AG04450 (cell line): ENCODE data around the gene TXNRD2. TPM values are rescaled to one million over a fixed set of nuclear protein-coding genes. Genes with fewer than 3 reads are reported as not detected.

Experiments used
- CTCF ChIA-PET: fragments of 300-600, 350-600 bp; formaldehyde crosslinking; extraction: SDS; loops from one replicate; lab custom pipeline; 2022; ENCODE audit warnings: antibody characterized with exemption, inconsistent platforms; lab: Charles Lee
- POLR2A ChIA-PET: fragments of 350-600 bp; formaldehyde crosslinking; extraction: SDS; loops from one replicate; lab custom pipeline; 2021; ENCODE audit warnings: antibody characterized with exemption, inconsistent platforms; lab: Yijun Ruan, JAX
- DNase-seq: peaks from one replicate; pipeline ENCODE4 v3.0.0-alpha.2; 2011; ENCODE audit warnings: low read depth, low spot score
- H3K27ac ChIP-seq: one replicate; pipeline ENCODE4 v1.5.1; 2012; ENCODE audit warnings: low read depth, low read length, control low read depth
- H3K27me3 ChIP-seq: one replicate; pipeline ENCODE4 v1.6.0; 2012; ENCODE audit warnings: low read length; ENCODE audit not compliant: control insufficient read depth, insufficient read depth
- H3K4me3 ChIP-seq: 2 replicates; pipeline ENCODE4 v1.5.1; 2011; ENCODE audit warnings: mild to moderate bottlenecking, low read depth, low read length, control low read depth
- H3K9me3 ChIP-seq: 2 replicates; pipeline ENCODE4 v1.5.1; 2012; ENCODE audit warnings: low read length; ENCODE audit not compliant: control insufficient read depth, insufficient read depth
- CTCF ChIP-seq: IDR thresholded peaks from 2 replicates; pipeline ENCODE4 v1.5.1; 2011; ENCODE audit warnings: low read depth, low read length, control low read depth, inconsistent platforms
- polyA plus RNA-seq: library from polyadenylated mRNA; depleted of rRNA; stranded (reverse); fragments of >200 nt; gene quantifications from 2 replicates; pipeline ENCODE4 v1.2.3, GENCODE V29; 2011

The TXNRD2 gene
- polyA plus RNA-seq, 1 experiment, result 13.3 TPM

DNA sequence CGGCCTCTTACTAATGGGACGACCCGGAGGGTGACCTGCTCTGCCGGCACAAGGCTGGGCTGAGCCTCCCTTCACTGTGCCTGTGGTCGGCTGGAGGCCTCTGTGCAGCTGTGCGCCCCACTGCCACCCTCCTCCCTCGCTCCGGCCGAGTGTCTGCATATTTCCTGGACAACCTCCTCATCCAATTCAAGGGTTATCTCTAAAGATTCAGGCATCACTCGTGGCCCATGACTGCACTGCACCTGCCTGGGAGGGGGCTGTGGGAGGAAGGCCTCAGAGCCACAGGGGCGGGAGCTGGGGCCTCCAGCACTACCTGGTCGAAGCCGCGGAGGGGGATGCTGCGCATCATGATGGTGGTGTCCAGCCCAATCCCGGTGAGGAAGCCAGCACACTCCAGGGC is 43.9 kb downstream of the TXNRD2 start:
- TF ChIP-seq CTCF, result no peak
- CTCF ChIA-PET, result interaction anchor here (0.7 to 1.9 kb wide), 2 partner anchors 161 to 167 kb away, joined by 4 to 8 read pairs; no protein-coding TSS in a partner anchor

DNA sequence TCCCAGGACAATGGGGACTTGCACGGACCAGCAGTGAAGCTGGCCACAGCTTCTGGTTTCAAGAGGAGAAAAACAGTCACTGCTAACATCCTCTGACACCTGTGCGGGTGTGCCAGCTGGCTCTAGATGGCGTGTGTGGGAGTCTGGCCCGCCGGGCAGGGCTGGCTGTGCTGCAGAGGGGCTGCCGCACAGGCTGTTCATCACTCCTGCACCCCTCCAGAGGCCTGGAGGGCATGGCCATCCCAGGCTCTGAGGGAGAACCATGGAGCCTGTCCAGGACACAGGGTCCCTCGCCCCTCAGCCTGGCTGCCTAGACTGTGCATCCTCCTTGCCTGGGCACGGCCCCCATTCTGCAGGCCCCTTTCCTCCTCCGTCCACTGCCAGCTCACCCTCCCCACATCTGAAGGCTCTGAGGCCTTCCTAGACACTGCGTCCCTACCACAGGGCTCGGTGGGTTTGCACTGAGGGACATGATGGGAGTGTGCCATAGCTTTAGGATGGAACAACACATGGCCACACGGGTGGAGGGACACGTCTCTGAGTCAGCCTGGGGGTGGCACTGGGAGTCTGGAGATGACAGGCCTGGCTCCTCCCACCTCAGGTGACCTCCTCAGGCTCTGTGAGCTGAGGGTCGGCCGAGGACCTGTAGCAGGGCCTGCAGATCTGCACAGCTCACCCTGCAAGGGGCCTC is 44.8 kb downstream of the TXNRD2 start:
- DNase-seq, result no peak
- TF ChIP-seq CTCF, result no peak
- no peaks in the 10 kb centered on the region for H3K27me3 ChIP-seq
- H3K4me3 ChIP-seq, result no peak overlapping the region
- POLR2A ChIA-PET, result no interaction called here
- CTCF ChIA-PET, result interaction anchor here (1.9 kb wide), 1 partner anchor 166 kb away, joined by 8 read pairs; no protein-coding TSS in a partner anchor
- no peaks in the 10 kb centered on the region; the same call in 1 of the 2 replicates for H3K9me3 ChIP-seq
- H3K27ac ChIP-seq, result no peak overlapping the region

More for the DNA sequence above, 43.9 kb downstream of the TXNRD2 start:
- POLR2A ChIA-PET, result no interaction called here
- no peak for DNase-seq
- Histone ChIP-seq H3K27ac (no peak overlapping the region), H3K9me3 (no peaks in the 10 kb centered on the region; the same call in 1 of the 2 replicates), H3K4me3 (no peak overlapping the region), H3K27me3 (no peaks in the 10 kb centered on the region)

DNA sequence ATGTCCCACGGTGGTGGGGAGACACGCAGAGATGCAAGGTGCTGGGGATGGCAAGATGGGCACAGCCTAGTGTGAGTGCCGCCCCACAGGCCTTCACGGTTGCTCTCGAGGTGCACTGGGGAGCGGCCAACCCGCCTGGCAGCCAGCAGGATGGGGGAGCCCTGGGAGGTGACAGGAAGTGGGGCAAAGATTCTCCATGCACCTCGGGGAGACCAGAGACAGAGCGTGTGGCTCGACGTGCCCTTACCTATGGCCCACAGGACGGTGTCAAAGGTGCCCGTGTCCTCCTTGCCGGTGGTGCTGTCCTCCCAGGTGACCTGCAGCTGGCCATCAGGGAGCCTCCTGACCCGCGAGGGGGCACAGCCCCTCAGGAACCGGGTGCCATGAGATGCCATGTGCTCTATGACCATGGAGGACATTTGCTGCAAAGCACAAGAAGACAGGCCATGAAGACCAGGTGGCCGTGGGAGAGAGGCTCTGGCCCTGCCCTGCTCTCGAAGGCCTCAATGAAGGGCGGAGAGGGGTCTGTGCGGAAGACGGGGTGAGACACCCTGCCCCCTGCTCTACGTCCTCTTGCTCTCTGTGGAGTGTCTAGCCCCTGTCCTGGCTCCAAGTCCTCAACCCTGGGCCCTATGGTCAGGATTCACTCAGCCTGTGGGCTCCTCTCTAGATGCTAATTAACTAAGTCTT is 46.3 kb downstream of the TXNRD2 start:
- Histone ChIP-seq H3K27me3 (no peaks in the 10 kb centered on the region), H3K9me3 (no peaks in the 10 kb centered on the region), H3K27ac (no peak overlapping the region), H3K4me3 (no peak overlapping the region)
- ChIA-PET CTCF (no interaction called here), POLR2A (no interaction called here)
- no peak for DNase-seq
- no peak for TF ChIP-seq CTCF

- H3K27me3 ChIP-seq, result no peaks in the 10 kb centered on the region
- H3K9me3 ChIP-seq, result no peaks in the 10 kb centered on the region
- no peak overlapping the region for H3K27ac ChIP-seq
- H3K4me3 ChIP-seq, result no peak overlapping the region
- ChIA-PET CTCF (interaction anchor here (2.0 kb wide), 1 partner anchor 163 kb away, joined by 8 read pairs; no protein-coding TSS in a partner anchor), POLR2A (interaction anchor here (1.5 kb wide), 1 partner anchor 28 kb away, joined by 4 read pairs; no protein-coding TSS in a partner anchor)
- no peak for TF ChIP-seq CTCF
- no peak for DNase-seq
Measured at GRCh38 chr22:19893363-19893762, 48.3 kb downstream of the TXNRD2 start.
